ENCODE data around the gene EDEM3.
A peak's percentile ranks its signal among the peaks of the same experiment; 100 is the strongest.

The EDEM3 gene

DNA sequence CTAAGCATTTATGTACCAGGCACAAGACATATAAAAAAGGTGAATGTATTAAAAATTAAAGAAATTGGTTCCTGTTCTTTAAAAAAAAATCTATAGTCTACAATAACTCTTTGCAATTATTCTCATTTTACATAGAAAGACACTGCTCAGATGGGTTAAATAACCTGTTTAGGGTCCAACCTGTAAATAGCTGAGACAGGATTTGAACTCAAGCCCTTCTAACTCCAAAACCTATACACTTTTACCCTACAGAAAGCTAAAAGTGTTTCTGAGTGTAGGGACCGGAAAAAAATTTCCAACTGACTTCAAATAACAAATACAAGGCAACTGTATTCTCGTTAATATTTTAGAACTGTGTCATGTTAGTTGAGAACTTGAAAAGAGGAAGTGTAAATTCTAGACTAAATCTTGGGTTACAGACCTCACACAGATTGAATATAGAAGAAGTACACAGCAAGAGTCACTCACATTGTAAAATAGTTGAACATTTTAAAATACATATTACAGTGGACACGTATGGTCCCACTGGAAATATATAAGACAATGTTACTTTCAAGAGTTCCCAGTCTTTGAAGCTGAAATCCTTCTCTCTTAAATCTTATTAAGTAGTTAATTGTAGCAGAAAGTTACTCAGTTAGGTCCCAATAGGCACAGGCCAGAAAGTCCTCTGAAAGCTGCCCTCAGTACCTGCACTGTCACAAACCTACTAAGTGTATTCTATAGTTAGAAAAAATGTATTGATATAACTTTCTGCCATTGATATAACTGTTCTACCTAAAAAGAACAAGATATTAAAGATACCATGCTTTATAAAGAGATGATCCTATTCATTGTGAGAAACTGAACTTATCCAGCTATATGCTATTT is 7.3 kb downstream of the EDEM3 start:
- peak; percentile 66 for DNase-seq
- in situ Hi-C loops (cut with MboI; ENCODE audit: low pct_unique_long_range_greater_than_20kb, low sequenced_read_pairs) = no loop called here

DNA sequence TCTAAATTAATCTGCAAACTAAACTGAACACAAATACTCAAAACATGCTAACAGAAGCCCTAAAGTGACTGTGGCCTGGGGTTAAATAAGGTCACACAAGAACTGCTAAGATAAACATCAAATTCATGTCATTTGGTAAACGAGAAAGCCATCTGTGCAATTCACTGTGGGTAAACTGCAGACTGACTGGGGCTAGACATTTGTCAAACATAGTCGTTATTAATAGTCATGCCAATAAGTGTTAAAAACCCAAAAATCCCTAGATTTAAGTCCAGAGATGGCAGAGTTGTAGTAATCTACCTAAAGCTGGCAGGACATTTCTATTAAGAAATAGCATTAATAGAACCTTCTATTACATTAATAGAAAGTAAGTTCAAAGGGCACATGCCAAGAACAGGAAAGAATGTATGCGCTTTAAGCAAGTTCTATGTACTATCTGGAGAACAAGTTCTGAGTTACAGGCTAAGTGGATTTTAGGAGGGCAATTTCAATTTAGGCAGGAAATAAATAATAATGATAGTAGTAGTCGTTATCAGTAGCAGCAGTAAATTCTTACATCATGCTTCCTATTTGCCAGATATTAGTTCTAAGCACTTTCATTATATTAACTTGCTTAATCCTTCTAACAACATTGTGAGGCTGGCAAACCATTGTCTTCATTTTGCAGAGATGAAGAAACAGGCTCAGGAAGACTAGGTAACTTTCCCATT is 8.6 kb downstream of the EDEM3 start:
- DNase-seq = peak; percentile 12
- in situ Hi-C loops (cut with MboI; ENCODE audit: low pct_unique_long_range_greater_than_20kb, low sequenced_read_pairs) = no loop called here

DNA sequence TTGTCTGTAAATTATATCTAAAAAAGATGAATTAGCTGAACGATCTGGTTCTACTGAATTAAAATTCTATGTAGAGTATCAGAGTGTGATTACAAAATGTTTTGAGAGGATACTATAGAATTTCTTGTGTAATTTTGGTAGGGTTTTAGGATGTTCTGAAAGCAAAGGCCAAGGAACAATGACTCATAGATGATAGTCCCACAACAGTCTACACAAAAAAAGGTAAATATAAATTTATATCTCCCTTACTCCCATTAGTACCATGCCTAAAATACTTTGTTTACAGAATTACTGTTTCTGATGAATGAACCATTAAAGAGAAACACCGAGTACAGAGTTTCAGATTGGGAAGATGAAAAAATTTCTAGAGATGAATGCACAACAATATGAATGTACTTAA is 9.5 kb downstream of the EDEM3 start:
- DNase-seq = no peak
- in situ Hi-C loops (cut with MboI; ENCODE audit: low pct_unique_long_range_greater_than_20kb, low sequenced_read_pairs) = no loop called here

DNA sequence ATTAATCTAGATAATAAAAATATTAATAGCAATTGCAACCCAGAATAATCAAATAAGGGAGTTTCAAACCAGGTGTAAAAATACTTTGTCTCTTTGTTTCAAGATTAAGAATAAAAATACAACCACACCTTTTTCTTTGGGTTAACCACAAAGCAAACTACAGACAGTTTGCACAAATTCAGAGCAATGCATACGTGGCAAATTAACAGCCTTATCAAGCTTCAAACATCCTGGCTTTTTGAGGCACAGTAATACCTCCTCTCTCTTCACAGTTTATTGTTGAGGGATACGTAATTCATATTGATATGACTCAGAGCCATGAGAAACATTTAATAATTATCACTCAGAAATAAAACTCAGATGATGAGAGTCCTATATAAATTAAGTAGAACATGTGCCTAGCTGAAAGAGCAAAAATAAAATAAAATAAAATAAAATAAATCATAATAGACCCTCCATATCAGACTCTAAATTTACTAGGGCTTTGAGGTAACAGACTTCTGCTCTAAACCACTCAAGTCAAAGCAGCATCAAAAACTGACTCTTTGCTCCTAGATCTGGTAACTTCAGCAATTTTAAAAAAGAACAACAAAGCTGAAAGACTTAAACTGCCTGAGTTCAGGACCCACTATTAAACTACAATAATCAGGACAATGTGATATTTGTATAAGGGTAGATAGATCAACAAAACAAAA is 11.4 kb downstream of the EDEM3 start:
- in situ Hi-C loops (cut with MboI; ENCODE audit: low pct_unique_long_range_greater_than_20kb, low sequenced_read_pairs) = no loop called here
- DNase-seq = no peak

DNA sequence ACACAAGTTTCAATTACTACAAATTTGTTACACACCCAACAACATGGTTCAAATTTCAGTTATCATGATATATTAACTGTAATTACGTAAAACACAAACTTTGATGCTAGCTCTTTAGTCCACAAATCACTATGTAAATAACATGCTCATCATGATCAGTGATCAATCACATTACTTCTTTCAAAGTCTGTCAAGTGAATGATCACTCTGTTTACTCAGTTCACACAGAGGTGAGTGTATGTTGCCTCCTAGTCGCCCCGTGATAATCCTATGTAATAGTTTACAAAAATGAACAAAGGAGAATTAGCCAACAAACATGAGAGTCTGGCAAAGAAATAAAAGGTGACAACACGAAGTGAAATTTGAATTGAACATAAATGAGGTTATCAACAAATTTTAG is 14.3 kb downstream of the EDEM3 start:
- no peak for DNase-seq
- in situ Hi-C loops (cut with MboI; ENCODE audit: low pct_unique_long_range_greater_than_20kb, low sequenced_read_pairs) = no loop called here

DNA sequence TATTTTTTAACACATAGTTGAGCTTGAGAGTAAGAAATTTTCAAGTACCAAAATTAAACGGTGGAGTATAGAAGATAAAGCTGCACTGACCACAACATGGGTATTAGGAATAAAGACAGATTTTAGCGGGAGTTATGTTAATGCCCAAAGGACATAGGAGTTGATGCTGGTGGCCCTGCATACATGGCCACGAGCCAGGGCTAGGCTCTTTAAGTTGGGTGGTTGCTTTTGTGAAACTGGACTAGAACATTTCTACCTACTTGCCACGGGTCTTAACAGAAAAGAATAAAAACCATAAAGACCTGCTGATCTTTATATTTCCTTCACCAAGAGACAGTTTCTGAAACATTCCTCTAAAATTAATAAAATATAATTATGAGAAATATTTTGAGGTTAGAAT is 14.9 kb downstream of the EDEM3 start:
- no peak for DNase-seq
- in situ Hi-C loops (cut with MboI; ENCODE audit: low pct_unique_long_range_greater_than_20kb, low sequenced_read_pairs) = no loop called here

DNA sequence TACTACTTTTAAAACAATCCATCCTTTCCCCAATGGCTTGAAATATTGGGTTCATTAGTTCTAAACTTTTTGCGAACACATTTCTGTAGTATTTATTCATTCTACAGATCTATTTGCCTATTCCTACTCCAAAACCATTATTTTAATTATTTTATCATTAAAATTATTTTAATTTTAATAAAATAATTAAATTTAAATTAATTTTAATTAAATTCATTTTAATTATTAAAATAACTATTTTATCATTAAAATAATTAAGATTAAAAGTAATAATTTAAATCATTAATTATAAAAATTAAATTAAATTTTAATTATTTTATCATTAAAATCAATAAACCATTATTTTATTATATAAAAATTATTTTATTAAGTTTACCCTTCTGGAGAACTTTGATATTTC is 15.6 kb downstream of the EDEM3 start:
- in situ Hi-C loops (cut with MboI; ENCODE audit: low pct_unique_long_range_greater_than_20kb, low sequenced_read_pairs) = no loop called here
- DNase-seq = no peak

DNA sequence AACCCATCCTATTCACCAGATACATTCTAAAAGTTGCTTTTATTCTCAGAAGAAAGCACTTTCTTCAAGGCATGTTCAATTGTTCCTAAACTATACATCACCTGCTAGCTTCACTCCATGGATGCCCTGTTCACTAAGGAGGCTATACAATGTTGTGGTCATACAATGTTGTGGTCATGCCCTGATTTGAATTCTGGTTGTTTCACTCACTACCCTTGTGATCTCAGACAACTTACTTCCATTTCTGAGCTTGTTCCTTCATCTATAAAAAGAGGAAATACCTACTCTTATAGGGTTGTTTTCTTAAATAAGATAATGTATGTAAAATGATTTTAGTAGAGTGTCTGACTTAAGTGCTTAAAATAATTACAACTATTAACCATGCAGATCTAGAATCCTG is 19.7 kb downstream of the EDEM3 start:
- in situ Hi-C loops (cut with MboI; ENCODE audit: low pct_unique_long_range_greater_than_20kb, low sequenced_read_pairs) = no loop called here
- DNase-seq = no peak

DNA sequence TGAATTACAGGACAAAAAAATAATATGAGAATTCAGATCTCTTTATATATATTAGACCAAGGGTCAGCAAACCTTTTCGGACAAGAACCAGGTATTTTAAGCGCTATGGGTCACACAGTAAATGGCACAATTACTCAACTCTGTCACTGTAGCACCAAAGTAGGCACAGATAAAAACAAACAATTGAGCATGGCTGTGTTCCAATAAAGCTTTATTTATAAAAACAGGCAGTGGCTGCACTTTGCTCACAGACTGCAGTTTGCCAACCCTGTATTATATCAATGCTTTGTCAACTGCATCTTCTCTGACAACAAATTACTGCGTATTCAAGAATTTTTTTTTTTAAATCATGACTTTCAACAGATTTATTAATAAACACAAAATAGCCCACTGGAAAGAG is 29.8 kb downstream of the EDEM3 start:
- DNase-seq = no peak
- in situ Hi-C loops (cut with MboI; ENCODE audit: low pct_unique_long_range_greater_than_20kb, low sequenced_read_pairs) = no loop called here

DNA sequence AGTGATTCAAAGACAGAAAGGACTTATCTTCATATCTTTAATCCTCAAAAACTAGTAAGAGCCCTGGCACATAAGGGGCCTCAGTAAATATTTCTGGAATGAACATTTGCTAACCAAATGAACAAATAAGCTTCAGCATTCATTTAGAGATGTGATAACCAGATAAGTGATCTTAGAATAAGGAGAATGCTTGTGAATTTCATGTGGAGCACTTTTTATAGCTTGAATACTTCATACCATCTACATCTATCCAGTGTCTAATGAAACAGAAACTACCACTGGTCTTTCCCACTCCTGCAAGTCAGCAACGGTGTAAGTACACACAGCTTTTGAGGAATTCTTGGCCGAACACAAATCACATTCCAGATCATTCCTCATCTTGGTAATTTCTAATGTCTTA is 38.5 kb downstream of the EDEM3 start:
- no peak for DNase-seq
- in situ Hi-C loops (cut with MboI; ENCODE audit: low pct_unique_long_range_greater_than_20kb, low sequenced_read_pairs) = no loop called here

DNA sequence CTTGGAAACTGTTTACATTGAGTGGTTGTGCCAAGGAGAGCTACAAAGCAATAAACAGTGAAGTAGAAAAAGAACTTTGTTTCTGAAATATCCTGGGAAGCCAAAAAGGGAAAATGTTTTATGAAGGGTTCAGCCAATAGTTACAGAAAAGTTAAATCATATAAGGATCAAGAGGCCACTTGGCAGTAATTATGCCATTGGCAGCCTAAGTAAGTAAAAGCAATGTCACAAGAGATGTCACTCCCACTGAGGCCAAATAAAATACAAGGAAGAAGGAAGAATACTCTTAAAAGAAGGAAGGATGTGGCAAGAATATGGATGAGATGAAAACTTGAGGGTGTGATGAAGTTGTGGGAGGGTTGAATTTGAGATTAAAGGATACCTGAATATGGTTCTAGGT is 45.2 kb downstream of the EDEM3 start:
- no peak for DNase-seq

DNA sequence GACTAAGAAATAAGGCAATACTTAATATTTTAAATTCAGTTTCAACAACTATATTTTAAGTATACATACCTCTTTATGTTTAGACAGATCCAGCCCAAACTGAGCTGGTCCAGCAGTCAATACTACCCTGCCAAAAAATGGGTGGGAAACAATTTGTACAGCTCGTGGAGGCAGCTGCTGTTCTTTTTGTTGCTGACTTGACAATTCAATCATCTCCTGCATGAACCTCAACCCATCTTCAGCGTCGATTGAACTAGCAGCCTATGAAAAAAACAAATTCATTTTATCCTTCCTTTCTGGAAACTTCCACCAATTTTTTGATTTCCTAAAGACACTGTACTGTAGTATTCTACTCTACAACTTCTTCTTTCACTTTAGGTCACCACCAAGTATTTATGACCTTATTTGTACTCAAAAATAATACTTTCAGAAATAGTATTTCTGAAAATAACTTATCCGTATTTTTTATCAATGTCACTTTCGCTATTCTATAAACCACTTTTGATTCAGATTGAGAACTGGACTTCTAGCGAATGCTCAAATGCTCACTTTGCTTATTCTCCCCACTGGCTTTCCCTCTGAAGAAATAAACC is 46.5 kb downstream of the EDEM3 start:
- no peak for DNase-seq
- in situ Hi-C loops (cut with MboI; ENCODE audit: low pct_unique_long_range_greater_than_20kb, low sequenced_read_pairs) = no loop called here

More for the DNA sequence above, 45.2 kb downstream of the EDEM3 start:
- in situ Hi-C loops (cut with MboI; ENCODE audit: low pct_unique_long_range_greater_than_20kb, low sequenced_read_pairs) = no loop called here

DNA sequence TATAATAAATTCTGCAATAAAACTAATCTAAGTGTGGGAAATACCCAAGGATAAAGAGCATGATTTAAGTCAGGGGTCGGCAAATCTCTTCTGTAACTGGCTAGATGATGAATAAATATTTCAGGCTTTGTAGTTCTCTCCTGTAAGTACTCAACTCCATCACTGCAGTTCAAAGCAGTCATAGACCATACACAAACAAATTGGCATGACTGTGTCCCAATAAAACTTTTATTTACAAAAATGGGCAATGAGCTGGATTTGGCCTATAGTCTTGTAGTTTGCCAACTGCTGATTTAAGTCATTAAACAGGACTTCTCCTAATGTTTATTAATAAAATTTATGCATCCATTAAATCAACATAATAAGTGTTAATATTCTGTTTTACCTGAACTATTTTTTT is 49.4 kb downstream of the EDEM3 start:
- in situ Hi-C loops (cut with MboI; ENCODE audit: low pct_unique_long_range_greater_than_20kb, low sequenced_read_pairs) = no loop called here

DNA sequence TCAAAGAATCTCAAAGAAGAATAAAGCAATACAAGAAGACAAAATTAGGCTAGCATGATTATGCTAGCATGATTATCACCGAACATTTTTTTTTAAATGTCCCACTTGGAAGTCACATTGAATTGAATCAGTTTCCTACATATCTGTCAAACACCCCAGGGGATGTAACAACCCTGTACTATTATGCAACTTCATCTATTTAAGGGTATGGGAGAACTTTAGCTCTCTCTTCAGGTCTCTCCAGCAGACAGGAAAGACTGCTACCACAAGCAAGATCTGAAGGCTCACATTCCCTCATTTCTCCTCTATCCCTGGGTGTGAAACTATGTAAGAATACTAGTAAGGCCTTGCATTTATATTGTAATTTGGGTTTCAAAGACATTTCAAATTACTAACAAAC is 52.8 kb downstream of the EDEM3 start:
- in situ Hi-C loops (cut with MboI; ENCODE audit: low pct_unique_long_range_greater_than_20kb, low sequenced_read_pairs) = no loop called here
- DNase-seq = no peak

More for the DNA sequence above, 49.4 kb downstream of the EDEM3 start:
- DNase-seq = no peak

DNA sequence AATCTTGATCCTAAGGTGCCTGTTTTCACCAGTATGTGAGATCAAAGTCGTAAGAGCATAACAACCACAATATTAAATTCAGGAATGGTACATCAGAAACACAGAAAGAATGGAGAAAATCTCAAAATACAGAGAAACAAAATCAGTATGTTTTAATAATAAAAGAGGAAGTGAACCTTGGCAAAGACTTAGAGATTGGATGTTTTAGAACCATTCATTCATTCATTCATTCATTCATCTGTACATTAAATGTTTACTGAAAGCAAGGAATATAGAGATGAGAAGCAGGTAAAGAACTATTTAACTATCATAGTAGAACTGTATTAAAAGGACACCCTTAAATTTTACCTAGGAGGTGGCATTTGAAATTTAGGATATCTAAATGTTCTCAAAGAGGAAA is 55.7 kb downstream of the EDEM3 start:
- DNase-seq = no peak
- in situ Hi-C loops (cut with MboI; ENCODE audit: low pct_unique_long_range_greater_than_20kb, low sequenced_read_pairs) = no loop called here

DNA sequence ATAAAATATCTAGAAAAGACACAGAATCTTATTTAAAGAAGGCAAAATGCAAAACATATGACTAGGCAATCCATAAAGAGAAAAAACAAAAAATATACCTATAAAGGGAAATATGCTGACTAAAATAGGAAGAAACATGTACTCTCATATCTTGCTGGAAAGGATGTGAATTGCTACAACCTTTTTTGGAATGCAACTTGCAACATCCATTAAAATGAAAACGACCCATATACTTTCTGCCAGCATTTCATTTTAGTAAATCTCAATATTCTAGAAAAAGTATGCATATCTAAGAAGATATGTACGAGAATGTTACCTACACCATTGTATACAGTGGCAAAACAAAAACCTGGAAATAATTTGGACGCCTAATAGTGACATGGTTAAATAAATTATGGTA is 56.6 kb downstream of the EDEM3 start:
- DNase-seq = no peak
- in situ Hi-C loops (cut with MboI; ENCODE audit: low pct_unique_long_range_greater_than_20kb, low sequenced_read_pairs) = no loop called here

DNA sequence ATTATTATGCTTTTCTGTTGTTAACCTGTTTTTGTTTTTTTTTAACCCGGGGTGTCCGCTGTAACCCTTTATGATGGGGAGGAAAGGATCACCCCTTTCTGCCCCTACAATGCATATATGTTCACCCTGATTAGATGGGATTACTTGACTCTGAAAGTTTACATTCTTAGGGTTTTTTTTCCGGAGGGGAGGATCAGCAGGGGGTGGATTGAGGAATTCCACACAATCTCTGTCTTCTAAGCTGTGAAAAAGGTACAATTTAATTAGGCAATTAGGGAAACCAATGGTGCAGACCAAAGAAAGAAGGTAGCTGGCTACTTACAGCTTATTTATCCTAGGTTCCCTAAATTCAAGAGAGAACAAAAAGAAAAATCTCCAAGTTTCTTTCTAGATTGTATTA is 58.3 kb downstream of the EDEM3 start:
- DNase-seq = no peak
- in situ Hi-C loops (cut with MboI; ENCODE audit: low pct_unique_long_range_greater_than_20kb, low sequenced_read_pairs) = no loop called here

DNA sequence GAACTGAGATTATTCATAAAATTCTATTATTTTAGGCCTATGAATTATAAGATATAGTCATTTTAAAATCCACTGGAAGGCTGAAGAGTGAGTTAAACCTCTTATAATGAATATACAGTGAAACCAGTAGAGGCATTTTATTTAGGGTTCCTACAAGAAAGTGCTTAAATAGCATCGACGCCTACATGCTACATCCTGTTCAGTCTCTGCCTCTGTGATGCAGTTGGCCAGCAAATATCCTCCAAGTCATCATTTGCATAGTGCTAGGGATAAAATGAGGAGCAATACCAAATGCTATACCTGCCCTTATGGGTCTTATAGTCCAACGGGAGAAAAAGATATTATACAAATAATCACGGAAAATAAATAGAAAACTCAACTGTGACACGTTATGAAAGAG is 59.6 kb downstream of the EDEM3 start:
- in situ Hi-C loops (cut with MboI; ENCODE audit: low pct_unique_long_range_greater_than_20kb, low sequenced_read_pairs) = no loop called here
- DNase-seq = no peak

DNA sequence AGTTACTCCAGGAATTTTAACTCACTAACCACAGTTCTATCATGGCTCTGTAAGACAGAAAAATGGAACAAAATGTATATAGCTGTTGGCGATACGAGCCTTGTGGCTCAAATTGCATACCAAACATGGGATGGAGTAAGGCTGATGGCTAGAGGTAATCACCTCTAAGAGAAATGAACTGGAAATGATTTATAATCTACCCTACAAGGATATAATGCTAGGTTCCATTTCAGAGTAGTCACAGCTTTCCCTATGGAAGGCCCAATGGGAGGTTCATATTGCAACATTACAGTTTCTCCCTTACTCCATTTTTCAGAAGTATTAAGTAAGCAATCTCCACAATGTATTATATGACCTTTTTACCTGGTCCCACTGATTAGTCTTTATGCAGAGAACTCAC is 61.6 kb downstream of the EDEM3 start:
- no peak for DNase-seq
- in situ Hi-C loops (cut with MboI; ENCODE audit: low pct_unique_long_range_greater_than_20kb, low sequenced_read_pairs) = no loop called here

All from KBM-7 (cell line).